Panc1 (cell line): ENCODE results near the gene WDR88.

Experiments used
- POLR2AphosphoS5 ChIP-seq: IDR thresholded peaks from 2 replicates; pipeline ENCODE4 v1.6.1; 2012; ENCODE audit warnings: mild to moderate bottlenecking, low read depth, low read length, moderate library complexity
- SIN3A ChIP-seq: IDR thresholded peaks from 2 replicates; pipeline ENCODE4 v1.6.1; 2012; ENCODE audit warnings: low read depth, mild to moderate bottlenecking, low read length, moderate library complexity, borderline replicate concordance; ENCODE audit not compliant: insufficient read depth
- TCF7L2 ChIP-seq: IDR thresholded peaks from 2 replicates; pipeline ENCODE4 v1.6.1; 2011; ENCODE audit warnings: mild to moderate bottlenecking, low read depth, low read length, inconsistent platforms
- TF ChIP-seq, protein P1 (sequence below): fragments of 450-650 bp; IDR thresholded peaks from 2 replicates; pipeline ENCODE4 v1.5.1; 2017; ENCODE audit warnings: mild to moderate bottlenecking
- TF ChIP-seq, protein P2 (sequence below), 2 experiments: IDR thresholded peaks; 2 replicates each; pipeline ENCODE4 v1.6.1; 2011 to 2012; ENCODE audit warnings: low read depth in 2 of 2, control low read depth in 1 of 2, low read length in 1 of 2, mild to moderate bottlenecking in 1 of 2, moderate library complexity in 1 of 2; ENCODE audit not compliant: insufficient read depth in 1 of 2

DNA sequence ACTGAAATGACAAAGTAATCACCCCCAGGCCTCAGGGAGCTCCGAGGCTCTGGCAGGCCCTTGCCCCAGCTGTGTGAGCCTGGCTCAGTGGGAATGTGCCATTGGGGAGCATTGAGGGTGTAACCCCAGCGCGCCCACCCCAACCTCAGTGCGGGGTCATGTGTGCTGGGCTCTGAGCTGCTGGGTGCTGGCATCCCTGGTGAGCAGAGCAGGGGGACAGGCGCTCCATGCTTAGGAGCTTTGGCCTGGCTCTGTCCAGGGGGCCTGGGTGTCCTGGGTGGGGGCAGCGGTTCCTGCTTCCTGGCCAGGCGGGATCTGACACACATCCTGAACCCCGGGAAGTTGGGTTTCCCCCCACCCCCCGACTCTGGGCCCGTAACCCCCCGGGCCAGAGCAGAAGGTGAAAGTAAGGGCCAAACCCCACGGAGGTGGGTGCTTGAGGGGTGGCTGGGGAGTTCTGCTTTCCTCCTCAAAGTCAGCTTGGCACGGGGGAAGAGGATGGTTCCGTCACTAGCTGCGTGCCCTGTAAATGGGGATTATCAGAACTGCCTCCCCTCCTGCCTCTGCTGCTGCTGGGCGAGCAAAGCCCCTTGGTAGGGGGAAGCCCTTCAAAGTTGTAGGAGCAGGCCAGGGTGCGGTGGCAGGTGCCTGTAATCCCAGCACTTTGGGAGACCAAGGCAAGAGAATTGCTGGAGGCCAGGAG lies 63.9 kb downstream of the WDR88 start:
- TF ChIP-seq, protein P1, sequence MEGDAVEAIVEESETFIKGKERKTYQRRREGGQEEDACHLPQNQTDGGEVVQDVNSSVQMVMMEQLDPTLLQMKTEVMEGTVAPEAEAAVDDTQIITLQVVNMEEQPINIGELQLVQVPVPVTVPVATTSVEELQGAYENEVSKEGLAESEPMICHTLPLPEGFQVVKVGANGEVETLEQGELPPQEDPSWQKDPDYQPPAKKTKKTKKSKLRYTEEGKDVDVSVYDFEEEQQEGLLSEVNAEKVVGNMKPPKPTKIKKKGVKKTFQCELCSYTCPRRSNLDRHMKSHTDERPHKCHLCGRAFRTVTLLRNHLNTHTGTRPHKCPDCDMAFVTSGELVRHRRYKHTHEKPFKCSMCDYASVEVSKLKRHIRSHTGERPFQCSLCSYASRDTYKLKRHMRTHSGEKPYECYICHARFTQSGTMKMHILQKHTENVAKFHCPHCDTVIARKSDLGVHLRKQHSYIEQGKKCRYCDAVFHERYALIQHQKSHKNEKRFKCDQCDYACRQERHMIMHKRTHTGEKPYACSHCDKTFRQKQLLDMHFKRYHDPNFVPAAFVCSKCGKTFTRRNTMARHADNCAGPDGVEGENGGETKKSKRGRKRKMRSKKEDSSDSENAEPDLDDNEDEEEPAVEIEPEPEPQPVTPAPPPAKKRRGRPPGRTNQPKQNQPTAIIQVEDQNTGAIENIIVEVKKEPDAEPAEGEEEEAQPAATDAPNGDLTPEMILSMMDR: no peak
- TF ChIP-seq, protein P2, sequence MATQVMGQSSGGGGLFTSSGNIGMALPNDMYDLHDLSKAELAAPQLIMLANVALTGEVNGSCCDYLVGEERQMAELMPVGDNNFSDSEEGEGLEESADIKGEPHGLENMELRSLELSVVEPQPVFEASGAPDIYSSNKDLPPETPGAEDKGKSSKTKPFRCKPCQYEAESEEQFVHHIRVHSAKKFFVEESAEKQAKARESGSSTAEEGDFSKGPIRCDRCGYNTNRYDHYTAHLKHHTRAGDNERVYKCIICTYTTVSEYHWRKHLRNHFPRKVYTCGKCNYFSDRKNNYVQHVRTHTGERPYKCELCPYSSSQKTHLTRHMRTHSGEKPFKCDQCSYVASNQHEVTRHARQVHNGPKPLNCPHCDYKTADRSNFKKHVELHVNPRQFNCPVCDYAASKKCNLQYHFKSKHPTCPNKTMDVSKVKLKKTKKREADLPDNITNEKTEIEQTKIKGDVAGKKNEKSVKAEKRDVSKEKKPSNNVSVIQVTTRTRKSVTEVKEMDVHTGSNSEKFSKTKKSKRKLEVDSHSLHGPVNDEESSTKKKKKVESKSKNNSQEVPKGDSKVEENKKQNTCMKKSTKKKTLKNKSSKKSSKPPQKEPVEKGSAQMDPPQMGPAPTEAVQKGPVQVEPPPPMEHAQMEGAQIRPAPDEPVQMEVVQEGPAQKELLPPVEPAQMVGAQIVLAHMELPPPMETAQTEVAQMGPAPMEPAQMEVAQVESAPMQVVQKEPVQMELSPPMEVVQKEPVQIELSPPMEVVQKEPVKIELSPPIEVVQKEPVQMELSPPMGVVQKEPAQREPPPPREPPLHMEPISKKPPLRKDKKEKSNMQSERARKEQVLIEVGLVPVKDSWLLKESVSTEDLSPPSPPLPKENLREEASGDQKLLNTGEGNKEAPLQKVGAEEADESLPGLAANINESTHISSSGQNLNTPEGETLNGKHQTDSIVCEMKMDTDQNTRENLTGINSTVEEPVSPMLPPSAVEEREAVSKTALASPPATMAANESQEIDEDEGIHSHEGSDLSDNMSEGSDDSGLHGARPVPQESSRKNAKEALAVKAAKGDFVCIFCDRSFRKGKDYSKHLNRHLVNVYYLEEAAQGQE (IDR thresholded peaks at IDR 0.05; ENCODE audit: insufficient read depth in 1 of 2, low read depth in 2 of 2, low read length in 1 of 2): no peak
- TF ChIP-seq POLR2AphosphoS5 (no peak), TCF7L2 (no peak), SIN3A (no peak)
